Sigmoid colon (tissue), 4 donors: Measurements from ENCODE around the gene TEDC1.

Experiments used
- CTCF ChIP-seq, 4 experiments: fragments of 450-650 bp in 3 of 4; fragments of 200-600 bp in 1 of 4; IDR thresholded peaks; one replicate each; pipeline ENCODE4 v1.5.1; 2016 to 2019; ENCODE audit warnings: antibody characterized with exemption in 4 of 4, mild to moderate bottlenecking in 3 of 4, moderate library complexity in 2 of 4
- POLR2AphosphoS5 ChIP-seq, 4 donors: sonication (generic); formaldehyde crosslinking; IDR thresholded peaks; one replicate each; pipeline ENCODE4 v1.6.1; 2017; ENCODE audit warnings: antibody characterized with exemption in 4 of 4

GRCh38 chr14:105540811-105541210 is 49.8 kb downstream of the TEDC1 start:
- TF ChIP-seq CTCF (IDR thresholded peaks at IDR 0.05), result no peak
- no peak for TF ChIP-seq POLR2AphosphoS5 (IDR thresholded peaks at IDR 0.05)
